GM12891 (cell line): ENCODE data around the gene MIER2.

Experiments
- DNase-seq: peaks from one replicate; pipeline ENCODE4 v3.0.0; 2011; ENCODE audit warnings: low spot score; ENCODE audit not compliant: insufficient read length
- FAIRE-seq: peaks from 2 replicates; lab custom pipeline; 2011; peaks lifted over from hg19 to GRCh38; lab: Jason Lieb, UNC
- PAX5 ChIP-seq: IDR thresholded peaks from 2 replicates; pipeline ENCODE4 v1.6.1; 2011; ENCODE audit warnings: low read length, moderate library complexity, mild to moderate bottlenecking; ENCODE audit not compliant: insufficient read depth, severe bottlenecking
- POLR2A ChIP-seq: IDR thresholded peaks from 2 replicates; pipeline ENCODE4 v1.6.1; 2011; ENCODE audit warnings: low read depth, low read length, control low read depth
- POLR2AphosphoS5 ChIP-seq: IDR thresholded peaks from 2 replicates; pipeline ENCODE4 v1.6.1; 2011; ENCODE audit warnings: low read depth, low read length, control low read depth
- POU2F2 ChIP-seq: IDR thresholded peaks from 2 replicates; pipeline ENCODE4 v1.6.1; 2011; ENCODE audit warnings: low read depth, mild to moderate bottlenecking, control low read depth, low read length, moderate library complexity
- SPI1 ChIP-seq: IDR thresholded peaks from 2 replicates; pipeline ENCODE4 v1.6.1; 2011; ENCODE audit warnings: low read depth, low read length, control low read depth
- TAF1 ChIP-seq: IDR thresholded peaks from 2 replicates; pipeline ENCODE4 v1.6.1; 2011; ENCODE audit warnings: low read depth, low read length, control low read depth

The MIER2 gene

GRCh38 chr19:371501-372168 lies 27.0 kb upstream of the MIER2 start:
- FAIRE-seq (no peak), DNase-seq (no peak)
- no peak for TF ChIP-seq SPI1
- no peak for TF ChIP-seq POLR2A
- TF ChIP-seq POLR2AphosphoS5 = no peak
- TF ChIP-seq POU2F2 = no peak
- no peak for TF ChIP-seq TAF1
- no peak for TF ChIP-seq PAX5

- no peak for FAIRE-seq
Measured at GRCh38 chr19:370641-371330, 26.2 kb upstream of the MIER2 start.

GRCh38 chr19:369876-370275 lies 25.3 kb upstream of the MIER2 start:
- no peak for FAIRE-seq
- no peak for DNase-seq
- no peak for TF ChIP-seq SPI1
- no peak for TF ChIP-seq POU2F2
- no peak for TF ChIP-seq POLR2AphosphoS5

More at GRCh38 chr19:370641-371330, 26.2 kb upstream of the MIER2 start:
- TF ChIP-seq PAX5 = no peak
- TF ChIP-seq POU2F2 = no peak
- no peak for TF ChIP-seq TAF1
- TF ChIP-seq SPI1 = no peak
- TF ChIP-seq POLR2A = no peak
- TF ChIP-seq POLR2AphosphoS5 = no peak
- DNase-seq = no peak

GRCh38 chr19:369256-369655 lies 24.7 kb upstream of the MIER2 start:
- DNase-seq = no peak
- no peak for FAIRE-seq
- TF ChIP-seq PAX5 (no peak), POLR2A (no peak), POLR2AphosphoS5 (no peak), SPI1 (no peak), POU2F2 (no peak), TAF1 (no peak)

- no peak for DNase-seq
Measured at GRCh38 chr19:368630-369024, 24.0 kb upstream of the MIER2 start.

GRCh38 chr19:367963-368629 lies 23.5 kb upstream of the MIER2 start:
- DNase-seq = no peak
- TF ChIP-seq POU2F2 (no peak), POLR2A (no peak), TAF1 (no peak), PAX5 (no peak), POLR2AphosphoS5 (no peak), SPI1 (no peak)
- FAIRE-seq = no peak

More at GRCh38 chr19:368630-369024, 24.0 kb upstream of the MIER2 start:
- TF ChIP-seq POU2F2 (no peak), PAX5 (no peak), POLR2A (no peak), POLR2AphosphoS5 (no peak), TAF1 (no peak)
- no peak for FAIRE-seq

GRCh38 chr19:367561-367960 lies 23.0 kb upstream of the MIER2 start:
- TF ChIP-seq POU2F2 = no peak
- no peak for TF ChIP-seq SPI1
- TF ChIP-seq PAX5 = no peak
- TF ChIP-seq TAF1 = no peak
- no peak for TF ChIP-seq POLR2A
- TF ChIP-seq POLR2AphosphoS5 = no peak
- no peak for DNase-seq
- FAIRE-seq = no peak

- FAIRE-seq (no peak), DNase-seq (no peak)
- TF ChIP-seq TAF1 = no peak
- no peak for TF ChIP-seq POLR2AphosphoS5
- TF ChIP-seq PAX5 = no peak
- no peak for TF ChIP-seq POU2F2
- no peak for TF ChIP-seq POLR2A
- no peak for TF ChIP-seq SPI1
Measured at GRCh38 chr19:366951-367350, 22.4 kb upstream of the MIER2 start.

GRCh38 chr19:366205-366783 lies 21.7 kb upstream of the MIER2 start:
- FAIRE-seq = no peak
- TF ChIP-seq POLR2A (no peak), POU2F2 (no peak), TAF1 (no peak), POLR2AphosphoS5 (no peak), SPI1 (no peak), PAX5 (no peak)
- DNase-seq = no peak
